ENCODE results near the gene KRTAP10-5. TPM values are rescaled to one million over a fixed set of nuclear protein-coding genes. Genes with fewer than 3 reads are reported as not detected.
"Not testable (repeated sequence)": the region's sequence is repeated elsewhere in the genome, so short reads cannot be mapped to it uniquely, and the experiment has no call there.

Gene KRTAP10-5
- total RNA-seq (not detected), polyA plus RNA-seq (ENCODE audit: insufficient read depth in 1 of 8, insufficient read length in 8 of 8, low replicate concordance in 1 of 8) (not detected)
- long read RNA-seq, donor 1: 0 reads
- long read RNA-seq, donor 2: 0 reads
- long read RNA-seq, donor 3: 0 reads
- long read RNA-seq, donor 4: 0 reads
- long read RNA-seq, donor 5: 0 reads
- long read RNA-seq, donor 6: 0 reads
- long read RNA-seq, donor 7: 0 reads
- long read RNA-seq, donor 8: 0 reads
- long read RNA-seq, donor 9: 0 reads
- long read RNA-seq, donor 10: 0 reads
- long read RNA-seq, donor 11: 0 reads

- not testable (repeated sequence) for H3K36me3 ChIP-seq (ENCODE audit: control insufficient read depth, insufficient read depth, low read length); H3K27ac ChIP-seq (ENCODE audit: low read length); DNase-seq; H3K4me1 ChIP-seq (ENCODE audit: control insufficient read depth, insufficient read depth, low read length); H3K4me3 ChIP-seq (ENCODE audit: low read length)
- Histone ChIP-seq H3K9me3 (replicated peaks; ENCODE audit: control insufficient read depth, low read depth, low read length) (peaks cover 25% of the 10 kb centered on the region), H3K27me3 (ENCODE audit: control insufficient read depth, insufficient read depth, low read length) (peaks cover 14% of the 10 kb centered on the region)
- WGBS (ENCODE audit: insufficient coverage): 41% methylated on average over 16 of the region's 19 CpGs
Measured at GRCh38 chr21:44580231-44580821, at the start of gene KRTAP10-5. Gene KRTAP10-5, minus strand, starts transcription at chr21:44580604. Its CDS starts 26 bp downstream, at chr21:44580578.

- Histone ChIP-seq H3K27me3 (ENCODE audit: control insufficient read depth, insufficient read depth, low read length) (peaks cover 6% of the 10 kb centered on the region), H3K27ac (ENCODE audit: low read length) (no peak overlapping the region), H3K4me1 (ENCODE audit: control insufficient read depth, insufficient read depth, low read length) (peaks cover 3% of the 10 kb centered on the region), H3K4me3 (ENCODE audit: low read length) (no peak overlapping the region), H3K36me3 (ENCODE audit: control insufficient read depth, insufficient read depth, low read length) (no peaks in the 10 kb centered on the region), H3K9me3 (replicated peaks; ENCODE audit: control insufficient read depth, low read depth, low read length) (peaks cover 13% of the 10 kb centered on the region)
- no peak for DNase-seq
- 58% methylated on average over 9 of the region's 18 CpGs for WGBS (ENCODE audit: insufficient coverage)
Measured at GRCh38 chr21:44628707-44629391, 48.4 kb upstream of the KRTAP10-5 start.

GRCh38 chr21:44627831-44628233 is 47.4 kb upstream of the KRTAP10-5 start:
- H3K27me3 ChIP-seq (ENCODE audit: control insufficient read depth, insufficient read depth, low read length); DNase-seq; H3K4me3 ChIP-seq (ENCODE audit: low read length); H3K27ac ChIP-seq (ENCODE audit: low read length); H3K36me3 ChIP-seq (ENCODE audit: control insufficient read depth, insufficient read depth, low read length); H3K4me1 ChIP-seq (ENCODE audit: control insufficient read depth, insufficient read depth, low read length): not testable (repeated sequence)
- WGBS (ENCODE audit: insufficient coverage): 26% methylated on average over 14 of the region's 15 CpGs
- peaks cover 18% of the 10 kb centered on the region for H3K9me3 ChIP-seq (replicated peaks; ENCODE audit: control insufficient read depth, low read depth, low read length)

- WGBS (ENCODE audit: insufficient coverage): 82% methylated on average over 13 of the region's 20 CpGs
- peaks cover 20% of the 10 kb centered on the region for H3K9me3 ChIP-seq (replicated peaks; ENCODE audit: control insufficient read depth, low read depth, low read length)
Measured at GRCh38 chr21:44627181-44627822, 46.9 kb upstream of the KRTAP10-5 start.

GRCh38 chr21:44626673-44627143 is 46.3 kb upstream of the KRTAP10-5 start, which contains the start of gene KRTAP10-9:
Gene KRTAP10-9, plus strand, starts transcription at chr21:44627093. Its CDS starts 79 bp downstream, at chr21:44627172.
- H3K4me1 ChIP-seq (ENCODE audit: control insufficient read depth, insufficient read depth, low read length): peaks cover 3% of the 10 kb centered on the region
- peaks cover 6% of the 10 kb centered on the region for H3K27me3 ChIP-seq (ENCODE audit: control insufficient read depth, insufficient read depth, low read length)
- H3K27ac ChIP-seq (ENCODE audit: low read length): no peak within 1 kb of the TSS
- peaks cover 18% of the 10 kb centered on the region for H3K9me3 ChIP-seq (replicated peaks; ENCODE audit: control insufficient read depth, low read depth, low read length)
- H3K36me3 ChIP-seq (ENCODE audit: control insufficient read depth, insufficient read depth, low read length): no peaks in the 10 kb centered on the region
- 58% methylated on average over 5 of the region's 7 CpGs for WGBS (ENCODE audit: insufficient coverage)
- DNase-seq: no peak
- H3K4me3 ChIP-seq (ENCODE audit: low read length): no peak within 1 kb of the TSS

More at GRCh38 chr21:44627181-44627822, 46.9 kb upstream of the KRTAP10-5 start:
- not testable (repeated sequence) for H3K4me1 ChIP-seq (ENCODE audit: control insufficient read depth, insufficient read depth, low read length); H3K4me3 ChIP-seq (ENCODE audit: low read length); H3K27ac ChIP-seq (ENCODE audit: low read length); DNase-seq; H3K27me3 ChIP-seq (ENCODE audit: control insufficient read depth, insufficient read depth, low read length); H3K36me3 ChIP-seq (ENCODE audit: control insufficient read depth, insufficient read depth, low read length)

- H3K36me3 ChIP-seq (ENCODE audit: control insufficient read depth, insufficient read depth, low read length): no peaks in the 10 kb centered on the region
- H3K4me1 ChIP-seq (ENCODE audit: control insufficient read depth, insufficient read depth, low read length): peaks cover 3% of the 10 kb centered on the region
- 81% methylated on average over 9 of the region's 10 CpGs for WGBS (ENCODE audit: insufficient coverage)
- H3K27me3 ChIP-seq (ENCODE audit: control insufficient read depth, insufficient read depth, low read length): peaks cover 6% of the 10 kb centered on the region
- H3K9me3 ChIP-seq (replicated peaks; ENCODE audit: control insufficient read depth, low read depth, low read length): peaks cover 15% of the 10 kb centered on the region
- H3K27ac ChIP-seq (ENCODE audit: low read length): no peak overlapping the region
- no peak overlapping the region for H3K4me3 ChIP-seq (ENCODE audit: low read length)
- DNase-seq: no peak
Measured at GRCh38 chr21:44626262-44626661, 45.9 kb upstream of the KRTAP10-5 start.

- H3K4me1 ChIP-seq (ENCODE audit: control insufficient read depth, insufficient read depth, low read length): peaks cover 3% of the 10 kb centered on the region
- no CpG with 5 or more reads among the region's 7 CpGs for WGBS (ENCODE audit: insufficient coverage)
- H3K4me3 ChIP-seq (ENCODE audit: low read length): no peak overlapping the region
- peaks cover 6% of the 10 kb centered on the region for H3K27me3 ChIP-seq (ENCODE audit: control insufficient read depth, insufficient read depth, low read length)
- no peaks in the 10 kb centered on the region for H3K36me3 ChIP-seq (ENCODE audit: control insufficient read depth, insufficient read depth, low read length)
- no peak overlapping the region for H3K27ac ChIP-seq (ENCODE audit: low read length)
- peaks cover 14% of the 10 kb centered on the region for H3K9me3 ChIP-seq (replicated peaks; ENCODE audit: control insufficient read depth, low read depth, low read length)
- DNase-seq: no peak
Measured at GRCh38 chr21:44625756-44626155, 45.4 kb upstream of the KRTAP10-5 start.

GRCh38 chr21:44623575-44623974 is 43.2 kb upstream of the KRTAP10-5 start:
- Histone ChIP-seq H3K27me3 (ENCODE audit: control insufficient read depth, insufficient read depth, low read length) (peaks cover 3% of the 10 kb centered on the region), H3K9me3 (replicated peaks; ENCODE audit: control insufficient read depth, low read depth, low read length) (peaks cover 14% of the 10 kb centered on the region), H3K4me3 (ENCODE audit: low read length) (no peak overlapping the region), H3K4me1 (ENCODE audit: control insufficient read depth, insufficient read depth, low read length) (peaks cover 2% of the 10 kb centered on the region), H3K27ac (ENCODE audit: low read length) (no peak overlapping the region), H3K36me3 (ENCODE audit: control insufficient read depth, insufficient read depth, low read length) (no peaks in the 10 kb centered on the region)
- no peak for DNase-seq

GRCh38 chr21:44619886-44620285 is 39.5 kb upstream of the KRTAP10-5 start:
- peaks cover 9% of the 10 kb centered on the region for H3K27me3 ChIP-seq (ENCODE audit: control insufficient read depth, insufficient read depth, low read length)
- H3K4me3 ChIP-seq (ENCODE audit: low read length): no peak overlapping the region
- 83% methylated on average over 6 of the region's 6 CpGs for WGBS (ENCODE audit: insufficient coverage)
- no peaks in the 10 kb centered on the region for H3K36me3 ChIP-seq (ENCODE audit: control insufficient read depth, insufficient read depth, low read length)
- DNase-seq: no peak
- peaks cover 14% of the 10 kb centered on the region for H3K9me3 ChIP-seq (replicated peaks; ENCODE audit: control insufficient read depth, low read depth, low read length)
- no peaks in the 10 kb centered on the region for H3K4me1 ChIP-seq (ENCODE audit: control insufficient read depth, insufficient read depth, low read length)
- H3K27ac ChIP-seq (ENCODE audit: low read length): no peak overlapping the region

GRCh38 chr21:44618909-44619308 is 38.5 kb upstream of the KRTAP10-5 start:
- no peak overlapping the region for H3K4me3 ChIP-seq (ENCODE audit: low read length)
- no peaks in the 10 kb centered on the region for H3K4me1 ChIP-seq (ENCODE audit: control insufficient read depth, insufficient read depth, low read length)
- H3K9me3 ChIP-seq (replicated peaks; ENCODE audit: control insufficient read depth, low read depth, low read length): peaks cover 8% of the 10 kb centered on the region
- H3K36me3 ChIP-seq (ENCODE audit: control insufficient read depth, insufficient read depth, low read length): no peaks in the 10 kb centered on the region
- 89% methylated on average over 1 of the region's 3 CpGs for WGBS (ENCODE audit: insufficient coverage)
- H3K27ac ChIP-seq (ENCODE audit: low read length): no peak overlapping the region
- peaks cover 9% of the 10 kb centered on the region for H3K27me3 ChIP-seq (ENCODE audit: control insufficient read depth, insufficient read depth, low read length)
- DNase-seq: no peak

Measured in muscle of leg (tissue), 16 donors.